HFFc6 (cell line): ENCODE data around the gene ITPR3. TPM values are rescaled to one million over a fixed set of nuclear protein-coding genes. Genes with fewer than 3 reads are reported as not detected.

Experiments used
- DNase-seq: peaks from one replicate; pipeline ENCODE4 v3.0.0-alpha.2; 2018
- H3K27ac Mint-ChIP-seq: 2 replicates; pipeline ENCODE4 v1.8.0; 2020; ENCODE audit warnings: mild to moderate bottlenecking, mixed read lengths
- H3K27me3 Mint-ChIP-seq: 2 replicates; pipeline ENCODE4 v1.8.0; 2021; ENCODE audit warnings: mild to moderate bottlenecking, moderate library complexity, mixed read lengths; ENCODE audit not compliant: insufficient read depth
- H3K36me3 Mint-ChIP-seq: 2 replicates; pipeline ENCODE4 v1.8.0; 2021; ENCODE audit warnings: low read depth, mixed read lengths
- H3K4me1 Mint-ChIP-seq: 2 replicates; pipeline ENCODE4 v1.8.0; 2020; ENCODE audit warnings: low read depth, mixed read lengths
- H3K4me3 Mint-ChIP-seq: 2 replicates; pipeline ENCODE4 v1.8.0; 2020; ENCODE audit warnings: mild to moderate bottlenecking, moderate library complexity, mixed read lengths
- H3K9me3 Mint-ChIP-seq: 2 replicates; pipeline ENCODE4 v1.8.0; 2020; ENCODE audit warnings: mild to moderate bottlenecking, mixed read lengths
- CTCF ChIP-seq: fragments of 200-600 bp; sonication (generic); IDR thresholded peaks from 2 replicates; pipeline ENCODE4 v1.5.0; 2021; ENCODE audit warnings: antibody characterized with exemption, mild to moderate bottlenecking
- total RNA-seq, 6 experiments: library from RNA; stranded (reverse); fragmentation: NEBNext Ultra II Directional; extraction: Animal tissue kit (Norgen Biotek cat#: 25700); gene quantifications; 2 replicates in 1 of 6; 3 replicates in 5 of 6; pipeline ENCODE4 v1.2.3, GENCODE V29; 2021

The ITPR3 gene
- total RNA-seq, 6 experiments from 2014 or later: 20.2 to 30.3 (median 26.9) TPM

- Mint-ChIP-seq H3K27me3 (peaks cover 2% of the 10 kb centered on the region), H3K9me3 (no peaks in the 10 kb centered on the region), H3K4me3 (peak overlapping the region; percentile 98), H3K27ac (no peak overlapping the region), H3K4me1 (peaks cover 38% of the 10 kb centered on the region), H3K36me3 (peaks cover 19% of the 10 kb centered on the region)
- TF ChIP-seq CTCF: no peak
- no peak for DNase-seq
These were observed 88.6 kb downstream of the ITPR3 start for GRCh38 chr6:33709605-33710295.

GRCh38 chr6:33710296-33711121 is 89.4 kb downstream of the ITPR3 start:
- peak overlapping the region; percentile 98 for H3K4me3 Mint-ChIP-seq
- no peak for TF ChIP-seq CTCF
- peak overlapping the region; percentile 97 for H3K27ac Mint-ChIP-seq
- H3K27me3 Mint-ChIP-seq: peaks cover 5% of the 10 kb centered on the region
- peaks cover 19% of the 10 kb centered on the region for H3K36me3 Mint-ChIP-seq
- H3K4me1 Mint-ChIP-seq: peaks cover 34% of the 10 kb centered on the region
- no peaks in the 10 kb centered on the region for H3K9me3 Mint-ChIP-seq
- no peak for DNase-seq

- peak; percentile 93 for DNase-seq
- peak within 1 kb of the TSS; percentile 97 for H3K27ac Mint-ChIP-seq
- H3K27me3 Mint-ChIP-seq: peaks cover 5% of the 10 kb centered on the region
- no peaks in the 10 kb centered on the region for H3K9me3 Mint-ChIP-seq
- H3K36me3 Mint-ChIP-seq: peaks cover 19% of the 10 kb centered on the region
- TF ChIP-seq CTCF: peak; percentile 78
- H3K4me1 Mint-ChIP-seq: peaks cover 27% of the 10 kb centered on the region
- peak within 1 kb of the TSS; percentile 98 for H3K4me3 Mint-ChIP-seq
These were observed 90.3 kb downstream of the ITPR3 start, which contains the start of gene UQCC2 for GRCh38 chr6:33711140-33712129. Gene UQCC2, minus strand, starts transcription at chr6:33711700. Its CDS starts 14 bp downstream, at chr6:33711686.

GRCh38 chr6:33712914-33713313 is 91.8 kb downstream of the ITPR3 start:
- TF ChIP-seq CTCF: no peak
- H3K27me3 Mint-ChIP-seq: peaks cover 8% of the 10 kb centered on the region
- no peak overlapping the region for H3K27ac Mint-ChIP-seq
- H3K4me1 Mint-ChIP-seq: peaks cover 28% of the 10 kb centered on the region
- DNase-seq: no peak
- no peaks in the 10 kb centered on the region for H3K9me3 Mint-ChIP-seq
- no peak overlapping the region for H3K4me3 Mint-ChIP-seq
- peaks cover 19% of the 10 kb centered on the region for H3K36me3 Mint-ChIP-seq

GRCh38 chr6:33713786-33714185 is 92.7 kb downstream of the ITPR3 start:
- H3K27me3 Mint-ChIP-seq: peaks cover 8% of the 10 kb centered on the region
- DNase-seq: no peak
- H3K27ac Mint-ChIP-seq: no peak overlapping the region
- no peak for TF ChIP-seq CTCF
- H3K36me3 Mint-ChIP-seq: peaks cover 16% of the 10 kb centered on the region
- peaks cover 35% of the 10 kb centered on the region for H3K4me1 Mint-ChIP-seq
- H3K9me3 Mint-ChIP-seq: no peaks in the 10 kb centered on the region
- H3K4me3 Mint-ChIP-seq: no peak overlapping the region
